Measurements from ENCODE around the gene KBTBD2.
"Not testable (repeated sequence)": the region's sequence is repeated elsewhere in the genome, so short reads cannot be mapped to it uniquely, and the experiment has no call there.

Gene KBTBD2

DNA sequence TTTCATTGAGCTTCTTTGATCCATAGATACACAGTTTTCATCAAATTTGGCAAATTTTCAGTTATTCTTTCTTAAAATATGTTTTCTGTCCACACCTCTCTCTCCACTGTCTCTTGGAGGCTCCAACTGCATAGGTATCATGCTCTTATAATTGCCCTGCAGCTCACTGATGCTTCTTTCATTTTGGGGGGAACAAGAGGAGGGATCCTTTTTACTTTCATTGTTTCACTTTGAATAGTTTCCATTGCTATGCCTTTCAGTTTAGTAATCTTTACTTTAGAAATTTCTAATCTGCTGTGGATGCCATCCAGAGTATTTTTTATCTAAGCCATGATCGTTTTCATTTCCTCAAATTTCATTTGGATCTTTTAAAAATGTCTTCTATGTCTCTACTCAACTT lies 32.9 kb downstream of the KBTBD2 start:
- DNase-seq (ENCODE audit: extremely low spot score), result no peak
- ChIA-PET POLR2A (no interaction called here), CTCF (interaction anchor here (1.0 to 3.0 kb wide), 3 partner anchors 12 to 85 kb away, joined by 3 to 26 read pairs (median 3); no protein-coding TSS in a partner anchor)
- TF ChIP-seq, protein P1, sequence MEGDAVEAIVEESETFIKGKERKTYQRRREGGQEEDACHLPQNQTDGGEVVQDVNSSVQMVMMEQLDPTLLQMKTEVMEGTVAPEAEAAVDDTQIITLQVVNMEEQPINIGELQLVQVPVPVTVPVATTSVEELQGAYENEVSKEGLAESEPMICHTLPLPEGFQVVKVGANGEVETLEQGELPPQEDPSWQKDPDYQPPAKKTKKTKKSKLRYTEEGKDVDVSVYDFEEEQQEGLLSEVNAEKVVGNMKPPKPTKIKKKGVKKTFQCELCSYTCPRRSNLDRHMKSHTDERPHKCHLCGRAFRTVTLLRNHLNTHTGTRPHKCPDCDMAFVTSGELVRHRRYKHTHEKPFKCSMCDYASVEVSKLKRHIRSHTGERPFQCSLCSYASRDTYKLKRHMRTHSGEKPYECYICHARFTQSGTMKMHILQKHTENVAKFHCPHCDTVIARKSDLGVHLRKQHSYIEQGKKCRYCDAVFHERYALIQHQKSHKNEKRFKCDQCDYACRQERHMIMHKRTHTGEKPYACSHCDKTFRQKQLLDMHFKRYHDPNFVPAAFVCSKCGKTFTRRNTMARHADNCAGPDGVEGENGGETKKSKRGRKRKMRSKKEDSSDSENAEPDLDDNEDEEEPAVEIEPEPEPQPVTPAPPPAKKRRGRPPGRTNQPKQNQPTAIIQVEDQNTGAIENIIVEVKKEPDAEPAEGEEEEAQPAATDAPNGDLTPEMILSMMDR (IDR thresholded peaks at IDR 0.05; ENCODE audit: control extremely low read depth, extremely low read depth, low read depth, missing control alignments), result no peak

DNA sequence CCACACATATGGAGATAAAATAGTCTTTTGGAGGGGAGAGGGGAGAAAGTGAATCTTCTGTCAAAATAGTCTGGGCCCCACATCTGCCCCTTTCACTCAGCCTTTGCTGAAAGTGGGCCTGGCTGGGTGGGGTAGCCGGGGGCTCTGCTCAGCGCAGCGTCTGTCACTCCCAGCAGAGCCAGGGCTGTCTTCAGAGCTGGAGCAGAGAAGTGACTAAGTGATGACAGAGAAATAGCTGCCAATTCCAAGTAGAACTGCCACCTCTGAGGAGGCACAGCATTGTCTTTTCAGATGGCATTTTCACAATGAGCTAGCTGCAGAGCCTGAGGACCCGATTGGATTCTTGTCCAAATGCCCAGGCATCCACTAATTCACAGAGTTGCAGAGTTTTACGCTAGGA lies 34.5 kb downstream of the KBTBD2 start:
- CTCF ChIA-PET, result interaction anchor here (3.0 kb wide), 1 partner anchor 11 kb away, joined by 26 read pairs; no protein-coding TSS in a partner anchor
- POLR2A ChIA-PET; DNase-seq (ENCODE audit: extremely low spot score): not testable (repeated sequence)

DNA sequence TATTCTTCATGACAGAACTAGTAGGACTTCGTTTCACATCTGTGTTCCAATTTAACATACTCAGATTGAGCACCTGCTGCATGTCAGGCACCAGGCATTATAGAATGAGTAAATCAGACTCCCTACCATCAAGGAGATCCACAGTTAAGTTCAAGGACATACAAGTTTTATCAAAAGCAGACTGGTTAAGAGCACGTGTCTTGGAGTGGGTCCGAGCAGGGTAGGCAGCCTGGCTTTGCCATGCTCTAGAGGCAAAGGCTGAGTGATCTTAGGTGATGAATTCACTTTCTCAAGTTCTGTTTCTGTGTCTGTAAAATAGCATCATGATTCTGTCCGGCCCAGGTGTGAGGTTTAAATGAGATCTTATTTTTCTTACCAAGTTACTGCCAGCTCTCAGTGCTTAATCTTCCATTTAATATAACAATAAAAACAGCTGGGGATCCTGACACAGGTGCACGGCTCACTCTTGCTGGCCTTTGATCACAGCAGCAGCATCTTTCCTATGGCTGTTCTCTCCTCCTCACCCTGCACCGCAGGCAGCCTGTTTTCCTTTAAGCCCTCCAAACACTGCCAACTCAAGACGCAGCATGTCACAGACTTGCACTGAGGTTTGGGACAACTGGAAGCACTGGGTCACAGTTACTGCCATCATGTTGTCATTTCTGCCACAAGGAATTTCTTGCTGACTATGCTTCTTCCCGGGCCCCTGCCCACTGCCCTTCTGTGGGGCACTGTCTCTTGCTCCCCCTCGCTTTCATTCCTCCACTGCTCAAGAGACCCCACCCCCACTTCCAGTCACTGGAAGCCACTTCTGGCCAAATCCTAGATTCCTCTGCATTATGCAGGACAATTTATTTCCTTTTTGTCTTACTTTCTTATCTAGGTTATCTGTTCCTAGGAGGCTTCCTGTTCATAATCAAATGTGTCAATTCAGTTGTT lies 35.5 kb downstream of the KBTBD2 start:
- CTCF ChIA-PET, result interaction anchor here (0.7 to 0.9 kb wide), 2 partner anchors 10 to 11 kb away, joined by 4 to 5 read pairs; no protein-coding TSS in a partner anchor
- DNase-seq (ENCODE audit: extremely low spot score); POLR2A ChIA-PET: not testable (repeated sequence)

DNA sequence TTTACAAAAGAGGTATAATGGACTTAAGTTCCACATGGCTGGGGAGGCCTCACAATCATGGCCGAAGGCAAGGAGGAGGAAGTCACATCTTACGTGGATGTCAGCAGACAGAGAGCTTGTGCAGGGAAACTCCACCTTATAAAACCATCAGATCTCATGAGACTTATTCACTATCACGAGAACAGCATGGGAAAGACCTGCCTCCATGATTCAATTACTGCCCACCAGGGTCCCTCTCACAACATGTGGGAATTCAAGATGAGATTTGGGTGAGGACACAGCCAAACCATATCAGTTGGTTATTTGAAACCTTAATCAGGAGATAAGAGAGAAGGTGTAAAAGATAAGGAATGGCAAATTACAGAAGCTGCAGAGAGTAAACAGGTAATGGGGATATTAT lies 40.9 kb downstream of the KBTBD2 start:
- DNase-seq (ENCODE audit: extremely low spot score); CTCF ChIA-PET; POLR2A ChIA-PET: not testable (repeated sequence)

DNA sequence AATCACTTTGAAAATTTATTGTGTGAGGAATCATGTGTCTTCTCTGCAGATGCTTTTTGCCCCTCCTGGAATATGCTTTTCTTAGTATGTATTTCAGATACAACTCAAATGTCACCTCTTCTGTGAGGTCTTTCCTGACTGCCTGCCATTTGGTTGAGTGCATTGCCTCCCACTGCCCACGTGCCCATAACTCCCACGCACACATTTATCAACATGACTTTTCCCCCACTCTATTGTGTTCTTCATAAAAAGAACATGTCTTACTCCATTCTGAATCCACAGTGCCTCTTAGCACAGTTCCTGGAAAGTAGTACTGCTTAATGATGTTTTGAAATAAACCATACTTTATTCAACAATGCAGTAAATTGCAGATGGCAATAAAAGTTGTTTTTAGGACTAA lies 42.9 kb downstream of the KBTBD2 start:
- CTCF ChIA-PET, result interaction anchor here (4.2 kb wide), 2 partner anchors 9 to 261 kb away, joined by 26 to 74 read pairs; partner anchors contain the start of gene RP9
- POLR2A ChIA-PET; DNase-seq (ENCODE audit: extremely low spot score): not testable (repeated sequence)

DNA sequence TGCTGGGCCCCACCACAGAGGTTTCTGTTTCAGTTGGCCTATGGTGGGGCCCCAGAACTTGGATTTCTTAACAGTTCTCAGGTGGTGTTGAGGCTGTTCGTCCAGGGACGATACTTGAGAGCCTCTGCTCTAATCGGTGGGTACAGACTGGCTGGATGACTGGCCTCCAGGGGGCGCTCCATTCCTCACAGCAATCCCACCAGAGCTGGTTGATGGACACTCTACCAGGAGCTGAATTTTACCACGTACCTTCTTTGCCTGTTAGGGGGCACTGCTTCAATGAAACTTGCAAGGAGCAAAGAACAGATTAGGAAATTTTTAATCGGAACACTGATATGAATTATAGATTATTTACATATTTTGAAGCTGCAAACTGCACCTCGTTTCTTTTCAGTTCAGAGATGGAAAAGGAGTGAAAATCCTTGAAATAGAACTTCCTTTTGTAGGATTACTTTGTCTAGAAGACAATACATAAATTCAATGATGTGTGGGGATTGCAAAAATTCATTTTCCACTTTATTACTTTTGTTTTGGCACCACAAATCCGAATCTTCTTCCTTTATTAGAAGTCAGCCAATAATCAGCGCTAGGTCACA lies 44.8 kb downstream of the KBTBD2 start:
- peak; percentile 71 for DNase-seq (ENCODE audit: extremely low spot score)
- ChIA-PET CTCF (interaction anchor here (0.6 to 4.2 kb wide), 64 partner anchors 8 to 337 kb away, joined by 3 to 74 read pairs (median 5); partner anchors contain the start of genes BBS9, KBTBD2, NT5C3A and RP9), POLR2A (interaction anchor here (0.5 to 0.7 kb wide), 2 partner anchors 42 to 43 kb away, joined by 3 to 4 read pairs; no protein-coding TSS in a partner anchor)
- TF ChIP-seq, protein P1 (IDR thresholded peaks at IDR 0.05; ENCODE audit: control extremely low read depth, extremely low read depth, low read depth, missing control alignments), result peak; percentile 94

DNA sequence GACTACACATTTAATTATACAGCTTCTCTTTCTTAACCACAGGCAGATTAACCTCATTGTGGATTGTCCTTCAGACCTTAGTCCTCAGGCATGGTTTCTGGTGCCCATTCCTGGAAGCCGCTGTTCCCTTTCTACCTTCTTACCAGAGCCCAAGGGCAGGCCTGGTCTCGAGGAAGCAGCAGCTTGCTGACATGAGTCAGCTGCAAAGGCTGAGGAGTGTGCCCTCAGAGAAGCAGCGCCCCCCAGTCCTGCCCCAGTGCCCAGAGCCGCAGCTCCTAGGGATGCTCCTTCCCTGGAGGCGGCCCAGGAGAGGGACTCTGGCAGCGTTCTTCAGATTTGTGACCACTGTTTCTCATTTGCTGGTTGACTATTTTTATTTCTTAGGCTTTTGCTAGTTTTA lies 46.8 kb downstream of the KBTBD2 start:
- POLR2A ChIA-PET, result not testable (repeated sequence)
- CTCF ChIA-PET, result interaction anchor here (0.9 to 4.2 kb wide), 11 partner anchors 11 to 264 kb away, joined by 3 to 74 read pairs (median 21); partner anchors contain the start of genes NT5C3A and RP9

DNA sequence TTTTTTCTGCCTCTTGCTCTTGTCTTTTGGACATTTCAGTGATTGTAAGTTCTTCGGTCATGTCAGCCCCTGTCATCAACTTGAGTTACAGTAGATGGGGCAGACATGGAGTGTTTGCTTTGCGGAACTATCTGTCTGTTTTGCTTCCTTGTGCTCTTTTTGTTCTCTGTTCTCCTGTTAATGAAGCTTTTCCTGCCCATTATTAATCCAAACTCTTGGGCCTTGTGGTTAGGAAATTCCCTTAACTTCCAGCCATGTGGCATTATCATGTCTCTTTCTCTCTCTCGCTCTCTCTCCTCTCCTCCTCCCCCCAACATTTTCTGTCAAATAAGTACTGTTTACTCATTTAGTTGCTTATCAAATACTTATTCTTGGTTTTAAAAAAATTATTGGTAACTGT lies 47.8 kb downstream of the KBTBD2 start:
- POLR2A ChIA-PET; DNase-seq (ENCODE audit: extremely low spot score): not testable (repeated sequence)
- CTCF ChIA-PET, result interaction anchor here (3.5 kb wide), 1 partner anchor 100 kb away, joined by 21 read pairs; no protein-coding TSS in a partner anchor

More for the DNA sequence above, 46.8 kb downstream of the KBTBD2 start:
- DNase-seq (ENCODE audit: extremely low spot score), result not testable (repeated sequence)

DNA sequence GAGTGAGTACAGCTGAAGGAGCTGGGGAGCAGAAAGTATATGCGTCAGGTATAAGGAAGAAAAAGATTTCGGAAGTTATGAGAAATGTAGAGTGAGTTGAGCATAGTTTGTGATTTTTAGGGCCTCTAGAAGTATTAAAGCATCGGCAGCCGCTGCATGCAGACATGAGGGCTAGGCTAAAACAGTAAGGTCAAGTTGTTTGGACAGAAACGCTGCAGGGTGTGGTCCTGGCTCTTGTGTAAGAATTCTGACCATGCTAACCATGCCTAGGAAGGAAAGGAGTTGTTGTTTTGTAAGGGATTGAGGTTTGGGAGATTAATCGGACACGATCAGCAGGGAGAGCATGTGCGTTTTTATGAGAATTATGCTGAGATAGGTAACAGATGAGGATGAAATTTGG lies 51.7 kb downstream of the KBTBD2 start:
- CTCF ChIA-PET; POLR2A ChIA-PET; DNase-seq (ENCODE audit: extremely low spot score): not testable (repeated sequence)

DNA sequence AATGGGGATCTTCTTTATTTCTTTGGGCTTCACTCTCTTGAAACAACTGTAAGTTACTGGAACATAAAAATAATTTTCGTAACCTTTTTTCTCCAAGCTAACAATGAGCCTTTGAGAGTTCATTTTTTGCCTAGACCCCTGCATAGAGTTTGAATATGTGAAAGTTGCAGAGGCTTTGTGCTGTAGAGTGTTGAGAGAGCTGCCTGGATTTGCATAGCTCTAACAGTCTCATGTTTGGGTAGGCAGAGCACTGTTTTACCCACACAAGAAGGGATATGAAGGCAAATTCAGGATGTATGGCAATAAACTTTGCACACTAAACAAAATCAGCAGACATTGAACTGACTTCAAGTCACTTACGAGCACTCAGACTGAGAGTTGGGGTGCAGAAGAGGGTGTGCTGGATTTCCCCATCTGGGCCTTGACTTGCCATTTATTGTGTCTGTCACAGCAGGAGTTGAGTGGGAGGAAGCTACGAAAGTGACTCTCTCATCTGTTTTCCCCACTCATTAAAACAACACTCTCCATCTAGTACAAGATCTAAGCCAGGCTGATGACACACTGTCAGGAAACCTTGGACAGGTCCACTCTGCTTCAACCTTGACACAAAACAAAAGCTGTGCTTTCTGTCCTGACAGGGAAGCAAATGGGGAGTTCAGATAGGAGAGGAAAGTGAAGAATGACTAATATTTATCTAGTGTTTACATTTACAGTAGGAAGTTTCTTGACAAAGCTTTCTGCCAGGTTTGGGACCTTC lies 62.4 kb downstream of the KBTBD2 start:
- CTCF ChIA-PET, result interaction anchor here (2.1 kb wide), 1 partner anchor 18 kb away, joined by 4 read pairs; no protein-coding TSS in a partner anchor
- DNase-seq (ENCODE audit: extremely low spot score); POLR2A ChIA-PET: not testable (repeated sequence)
